ENCODE data around the gene MLX.
"Not testable (repeated sequence)": the region's sequence is repeated elsewhere in the genome, so short reads cannot be mapped to it uniquely, and the experiment has no call there.

Gene MLX

DNA sequence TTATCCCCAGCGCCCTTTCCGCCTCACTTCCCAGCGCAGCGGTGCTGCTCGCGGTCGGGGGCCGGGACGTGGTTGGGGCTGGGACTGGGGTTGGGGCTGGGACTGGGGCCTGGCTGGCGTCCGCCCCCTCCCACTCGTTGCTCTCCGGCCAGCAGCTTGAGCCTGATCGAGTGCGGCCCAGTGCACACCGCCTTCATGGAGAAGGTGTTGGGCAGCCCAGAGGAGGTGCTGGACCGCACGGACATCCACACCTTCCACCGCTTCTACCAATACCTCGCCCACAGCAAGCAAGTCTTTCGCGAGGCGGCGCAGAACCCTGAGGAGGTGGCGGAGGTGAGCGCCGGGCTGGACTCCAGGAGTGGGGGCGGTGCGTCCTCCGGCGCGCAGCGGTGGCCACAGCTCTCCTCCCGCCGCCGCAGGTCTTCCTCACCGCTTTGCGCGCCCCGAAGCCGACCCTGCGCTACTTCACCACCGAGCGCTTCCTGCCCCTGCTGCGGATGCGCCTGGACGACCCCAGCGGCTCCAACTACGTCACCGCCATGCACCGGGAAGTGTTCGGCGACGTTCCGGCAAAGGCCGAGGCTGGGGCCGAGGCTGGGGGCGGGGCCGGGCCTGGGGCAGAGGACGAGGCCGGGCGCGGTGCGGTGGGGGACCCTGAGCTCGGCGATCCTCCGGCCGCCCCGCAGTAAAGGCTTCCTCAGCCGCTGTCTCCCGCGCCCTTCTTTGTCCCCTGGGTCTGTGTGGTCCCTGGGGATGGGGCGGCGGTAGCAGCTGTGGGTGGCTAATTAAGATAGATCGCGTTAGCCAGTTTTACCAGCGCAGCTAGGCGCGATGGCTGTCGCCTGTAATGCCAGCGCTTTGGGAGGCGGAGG, 12.4 kb upstream of the MLX start:
- TF ChIP-seq, protein P1, sequence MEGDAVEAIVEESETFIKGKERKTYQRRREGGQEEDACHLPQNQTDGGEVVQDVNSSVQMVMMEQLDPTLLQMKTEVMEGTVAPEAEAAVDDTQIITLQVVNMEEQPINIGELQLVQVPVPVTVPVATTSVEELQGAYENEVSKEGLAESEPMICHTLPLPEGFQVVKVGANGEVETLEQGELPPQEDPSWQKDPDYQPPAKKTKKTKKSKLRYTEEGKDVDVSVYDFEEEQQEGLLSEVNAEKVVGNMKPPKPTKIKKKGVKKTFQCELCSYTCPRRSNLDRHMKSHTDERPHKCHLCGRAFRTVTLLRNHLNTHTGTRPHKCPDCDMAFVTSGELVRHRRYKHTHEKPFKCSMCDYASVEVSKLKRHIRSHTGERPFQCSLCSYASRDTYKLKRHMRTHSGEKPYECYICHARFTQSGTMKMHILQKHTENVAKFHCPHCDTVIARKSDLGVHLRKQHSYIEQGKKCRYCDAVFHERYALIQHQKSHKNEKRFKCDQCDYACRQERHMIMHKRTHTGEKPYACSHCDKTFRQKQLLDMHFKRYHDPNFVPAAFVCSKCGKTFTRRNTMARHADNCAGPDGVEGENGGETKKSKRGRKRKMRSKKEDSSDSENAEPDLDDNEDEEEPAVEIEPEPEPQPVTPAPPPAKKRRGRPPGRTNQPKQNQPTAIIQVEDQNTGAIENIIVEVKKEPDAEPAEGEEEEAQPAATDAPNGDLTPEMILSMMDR (IDR thresholded peaks at IDR 0.05; ENCODE audit: borderline replicate concordance, insufficient read depth, low read depth, low read length) = no peak
- H3K4me3 ChIP-seq (ENCODE audit: low read depth, low read length) = peak overlapping the region; percentile 79

DNA sequence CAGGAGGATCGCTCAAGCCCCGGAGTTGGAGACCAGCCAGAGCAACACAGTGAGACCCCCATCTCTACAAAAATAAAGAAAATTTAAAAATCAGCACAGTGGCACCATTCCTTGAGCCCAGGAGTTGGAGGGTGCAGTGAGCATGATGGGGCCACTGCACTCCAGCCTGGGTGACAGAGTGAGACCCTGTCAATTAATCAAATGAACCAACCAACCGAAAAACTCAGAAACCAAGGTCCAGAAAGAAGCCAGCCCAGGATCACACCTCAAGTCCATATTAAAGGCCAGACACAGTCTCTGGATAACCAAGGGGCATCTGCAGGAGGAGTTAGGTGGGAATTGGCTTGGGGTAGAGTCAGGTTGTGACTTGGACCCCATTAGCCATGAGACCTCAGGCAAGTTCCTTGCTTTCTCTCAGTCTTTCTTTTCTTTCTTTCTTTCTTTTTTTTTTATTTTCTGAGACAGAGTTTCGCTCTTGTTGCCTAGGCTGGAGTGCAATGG, 11.7 kb upstream of the MLX start:
- TF ChIP-seq, protein P1 (IDR thresholded peaks at IDR 0.05; ENCODE audit: borderline replicate concordance, insufficient read depth, low read depth, low read length) = no peak
- peak overlapping the region; percentile 79 for H3K4me3 ChIP-seq (ENCODE audit: low read depth, low read length)

GRCh38 chr17:42555961-42556617, 10.8 kb upstream of the MLX start:
- not testable (repeated sequence) for H3K4me3 ChIP-seq (ENCODE audit: low read depth, low read length)

- H3K4me3 ChIP-seq (ENCODE audit: low read depth, low read length) = no peak overlapping the region
- TF ChIP-seq, protein P1 (IDR thresholded peaks at IDR 0.05; ENCODE audit: borderline replicate concordance, insufficient read depth, low read depth, low read length) = no peak
Measured at GRCh38 chr17:42559075-42559474, 7.8 kb upstream of the MLX start.

DNA sequence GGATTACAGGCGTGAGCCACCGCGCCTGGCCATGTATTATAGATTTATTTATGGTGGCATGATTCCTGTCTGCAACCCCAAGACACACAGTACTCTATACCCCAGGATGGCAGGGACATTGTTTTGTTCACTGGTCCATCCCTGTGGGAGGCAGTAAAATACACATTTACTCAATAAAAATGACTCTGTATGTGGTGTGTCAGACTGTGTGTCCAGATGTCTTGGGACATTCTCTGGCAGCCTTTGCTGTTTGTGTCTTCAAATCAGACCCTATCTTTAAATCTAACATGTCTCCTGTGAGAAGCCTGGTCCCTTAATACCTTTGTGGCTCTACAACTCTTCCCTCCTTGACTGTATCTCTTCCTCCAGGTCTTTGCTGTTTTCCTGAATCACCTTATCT, 6.7 kb upstream of the MLX start:
- TF ChIP-seq, protein P1 (IDR thresholded peaks at IDR 0.05; ENCODE audit: borderline replicate concordance, insufficient read depth, low read depth, low read length) = no peak
- H3K4me3 ChIP-seq (ENCODE audit: low read depth, low read length) = no peak overlapping the region

- peak within 1 kb of the TSS; percentile 62 for H3K4me3 ChIP-seq (ENCODE audit: low read depth, low read length)
- TF ChIP-seq, protein P1 (IDR thresholded peaks at IDR 0.05; ENCODE audit: borderline replicate concordance, insufficient read depth, low read depth, low read length) = no peak
Measured at GRCh38 chr17:42561897-42562387, 5.0 kb upstream of the MLX start, which contains the start of gene COASY. TSS of gene COASY (plus strand) at chr17:42562148. CDS start at chr17:42562623, 475 bp downstream.

GRCh38 chr17:42562388-42563142, 4.3 kb upstream of the MLX start:
- TF ChIP-seq, protein P1 (IDR thresholded peaks at IDR 0.05; ENCODE audit: borderline replicate concordance, insufficient read depth, low read depth, low read length) = no peak
- peak overlapping the region; percentile 62 for H3K4me3 ChIP-seq (ENCODE audit: low read depth, low read length)

Measured in GM12875 (cell line).